Endothelial cell of umbilical vein (primary cell): Measurements from ENCODE around the gene FRMD4A. TPM values are rescaled to one million over a fixed set of nuclear protein-coding genes. Genes with fewer than 3 reads are reported as not detected.

Experiments
- BruUV-seq: library from RNA; stranded (reverse); fragments of 400-500 nt; replicated peaks from 2 replicates; lab custom pipeline; 2021; lab: Mats Ljungman, UMichigan
- CTCF ChIA-PET: fragments of 300-600, 350-600 bp; sonication (Branson Sonifier 250); formaldehyde crosslinking; loops from one replicate; lab custom pipeline; 2021; ENCODE audit warnings: antibody characterized with exemption, inconsistent platforms; lab: Charles Lee
- POLR2A ChIA-PET: fragments of 300-600, 350-600 bp; sonication (Branson Sonifier 250); formaldehyde crosslinking; loops from one replicate; lab custom pipeline; 2021; ENCODE audit warnings: antibody characterized with exemption, inconsistent platforms; lab: Charles Lee
- DNase-seq: peaks from one replicate; pipeline ENCODE4 v3.0.0-alpha.2; 2011; ENCODE audit warnings: low read depth, low spot score
- FAIRE-seq: peaks from 2 replicates; lab custom pipeline; 2011; peaks lifted over from hg19 to GRCh38; lab: Jason Lieb, UNC
- H2AFZ ChIP-seq: 2 replicates; pipeline ENCODE4 v1.6.0; 2012; ENCODE audit warnings: low read depth, low read length, control low read depth, inconsistent platforms
- H3K27ac ChIP-seq: 2 replicates; pipeline ENCODE4 v1.5.1; 2011; ENCODE audit warnings: low read depth, mild to moderate bottlenecking, control low read depth, low read length, moderate library complexity; ENCODE audit not compliant: insufficient read depth
- H3K27me3 ChIP-seq, 2 experiments: 2 replicates each; pipeline versions ENCODE4 v1.6.0 to v1.6.1; 2011; ENCODE audit warnings: low read length in 2 of 2, mixed read lengths in 1 of 2; ENCODE audit not compliant: control insufficient read depth in 2 of 2, insufficient read depth in 2 of 2
- H3K36me3 ChIP-seq, 2 experiments: 2 replicates in 1 of 2; 3 replicates in 1 of 2; pipeline ENCODE4 v1.5.1; 2011; ENCODE audit warnings: low read length in 2 of 2, mild to moderate bottlenecking in 1 of 2, moderate library complexity in 1 of 2; ENCODE audit not compliant: control insufficient read depth in 2 of 2, insufficient read depth in 2 of 2; ENCODE audit errors: extremely low read depth in 1 of 2
- H3K4me1 ChIP-seq: 3 replicates; pipeline ENCODE4 v1.5.1; 2011; ENCODE audit warnings: mild to moderate bottlenecking, low read length; ENCODE audit not compliant: control insufficient read depth, insufficient read depth; ENCODE audit errors: extremely low read depth
- H3K4me2 ChIP-seq: 2 replicates; pipeline ENCODE4 v1.6.1; 2011; ENCODE audit warnings: low read length, control low read depth, mixed read lengths; ENCODE audit not compliant: insufficient read depth
- H3K4me3 ChIP-seq, 3 experiments: fragments of 200-600 bp in 1 of 3; sonication (generic), shearing (Covaris generic) in 1 of 3; replicated peaks in 1 of 3; 2 replicates each; pipeline ENCODE4 v1.5.1; 2011 to 2016; ENCODE audit warnings: control low read depth in 3 of 3, low read length in 3 of 3, mild to moderate bottlenecking in 2 of 3, inconsistent platforms in 1 of 3, low read depth in 1 of 3, moderate library complexity in 1 of 3; ENCODE audit not compliant: insufficient read depth in 1 of 3
- H3K79me2 ChIP-seq: 2 replicates; pipeline ENCODE4 v1.6.0; 2012; ENCODE audit warnings: low read length, inconsistent platforms; ENCODE audit not compliant: control insufficient read depth, insufficient read depth
- H3K9ac ChIP-seq: replicated peaks from 2 replicates; pipeline ENCODE3; 2011; ENCODE audit warnings: low read length, control low read depth; ENCODE audit not compliant: insufficient read depth; ENCODE audit errors: extremely low read depth
- H3K9me1 ChIP-seq: replicated peaks from 3 replicates; pipeline ENCODE4 v1.6.0; 2011; ENCODE audit warnings: mild to moderate bottlenecking, low read length; ENCODE audit not compliant: control insufficient read depth, insufficient read depth; ENCODE audit errors: extremely low read depth
- H3K9me3 ChIP-seq: replicated peaks from 2 replicates; pipeline ENCODE4 v1.5.1; 2012; ENCODE audit warnings: low read length, inconsistent platforms; ENCODE audit not compliant: control insufficient read depth, insufficient read depth
- H4K20me1 ChIP-seq: replicated peaks from 2 replicates; pipeline ENCODE3; 2011; ENCODE audit warnings: mild to moderate bottlenecking, low read length; ENCODE audit not compliant: control insufficient read depth, insufficient read depth; ENCODE audit errors: extremely low read depth
- CTCF ChIP-seq, 2 donors: IDR thresholded peaks; 1 replicate in 1 of 2; 2 replicates in 1 of 2; pipeline ENCODE4 v1.5.1; 2011; ENCODE audit warnings: low read length in 2 of 2, mild to moderate bottlenecking in 2 of 2, moderate library complexity in 2 of 2, control low read depth in 1 of 2, inconsistent platforms in 1 of 2, low read depth in 1 of 2; ENCODE audit not compliant: insufficient read depth in 1 of 2; ENCODE audit errors: extremely low read depth in 1 of 2
- EZH2 ChIP-seq: IDR thresholded peaks from 2 replicates; pipeline ENCODE4 v1.6.1; 2012; ENCODE audit warnings: borderline replicate concordance, low read depth, mild to moderate bottlenecking, moderate library complexity, low read length, inconsistent platforms; ENCODE audit not compliant: severe bottlenecking
- FOS ChIP-seq: IDR thresholded peaks from 2 replicates; pipeline ENCODE4 v1.6.1; 2011; ENCODE audit warnings: mild to moderate bottlenecking, low read length, moderate library complexity, borderline replicate concordance; ENCODE audit not compliant: insufficient read depth
- GATA2 ChIP-seq: IDR thresholded peaks from 2 replicates; pipeline ENCODE4 v1.7.0; 2011; ENCODE audit warnings: low read depth, mild to moderate bottlenecking, moderate library complexity, mixed read lengths, low read length; ENCODE audit not compliant: insufficient read length, insufficient read depth
- JUN ChIP-seq: IDR thresholded peaks from 2 replicates; pipeline ENCODE4 v1.6.1; 2011; ENCODE audit warnings: borderline replicate concordance, low read depth; ENCODE audit not compliant: insufficient read length, insufficient read depth
- MAX ChIP-seq: IDR thresholded peaks from 2 replicates; pipeline ENCODE4 v1.6.1; 2011; ENCODE audit not compliant: insufficient read depth, insufficient read length
- MYC ChIP-seq: IDR thresholded peaks from one replicate; pipeline ENCODE4 v1.6.1; 2011; ENCODE audit warnings: mild to moderate bottlenecking, low read depth, low read length
- POLR2A ChIP-seq: IDR thresholded peaks from 2 replicates; pipeline ENCODE4 v1.6.1; 2012; ENCODE audit warnings: low read depth, mild to moderate bottlenecking, control low read depth, low read length
- POLR2AphosphoS5 ChIP-seq: IDR thresholded peaks from 2 replicates; pipeline ENCODE4 v1.6.1; 2012; ENCODE audit warnings: low read depth, mild to moderate bottlenecking, control low read depth, low read length, moderate library complexity; ENCODE audit not compliant: insufficient read depth
- dilution Hi-C: fragments of 300-500 bp; cut with MboI; formaldehyde crosslinking; loops from one replicate; pipeline ENCODE4 v1.15.0; 2019; ENCODE audit warnings: low sequenced_read_pairs; ENCODE audit not compliant: extremely low pct_ligation_motif_present
- intact Hi-C: fragments of 100-400 bp; cut with micrococcal nuclease; formaldehyde crosslinking; loops from one replicate; pipeline ENCODE4 v1.10.0; 2022
- polyA plus RNA-seq, 4 experiments: library from polyadenylated mRNA; depleted of rRNA in 3 of 4; stranded (reverse) in 3 of 4; unstranded in 1 of 4; fragments of >200 nt; gene quantifications; 2 replicates each; pipeline versions ENCODE4 v1.2.1 to v1.2.3, GENCODE V29; 2011 to 2012; ENCODE audit warnings: missing spikeins in 1 of 4
- total RNA-seq: library from RNA; stranded (reverse); gene quantifications from 2 replicates; pipeline ENCODE4 v1.2.3, GENCODE V29; 2021

FRMD4A gene
- total and polyA plus RNA-seq, 2 donors (not counting 3 experiments of a cell fraction or from before 2014, with no cell fraction given), result 123 to 148 TPM

- Histone ChIP-seq H3K4me3 (no peak overlapping the region), H3K79me2 (peaks cover 93% of the 10 kb centered on the region), H3K9ac (no peak overlapping the region), H3K4me2 (no peak overlapping the region), H4K20me1 (no peaks in the 10 kb centered on the region), H3K27ac (peak overlapping the region; percentile 19), H3K27me3 (no peaks in the 10 kb centered on the region), H3K9me3 (no peaks in the 10 kb centered on the region), H3K36me3 (peaks cover 2 to 3% of the 10 kb centered on the region in 2 experiments), H3K4me1 (peaks cover 49% of the 10 kb centered on the region), H3K9me1 (no peaks in the 10 kb centered on the region), H2AFZ (no peak overlapping the region)
- POLR2A ChIA-PET, result no interaction called here
- TF ChIP-seq CTCF (IDR thresholded peaks at IDR 0.05; ENCODE audit: extremely low read depth in 1 of 2, insufficient read depth in 1 of 2, low read depth in 1 of 2, low read length in 2 of 2) (no peak), POLR2A (no peak), FOS (peak; percentile 67), JUN (peak; percentile 67), MYC (no peak), GATA2 (no peak), EZH2 (no peak), POLR2AphosphoS5 (no peak), MAX (no peak)
- FAIRE-seq, result peak; percentile 96
- no TSS peak for BruUV-seq
- DNase-seq, result peak; percentile 77
- dilution Hi-C loops, result no loop called here
- intact Hi-C loops, result loop anchor here (2.0 kb wide), 2 partner anchors 15 to 67 kb away; no protein-coding TSS in a partner anchor
- CTCF ChIA-PET, result interaction anchor here (1.2 to 1.3 kb wide), 2 partner anchors 15 to 29 kb away, joined by 3 to 4 read pairs; no protein-coding TSS in a partner anchor
Measured at GRCh38 chr10:13815756-13816155, 515.0 kb downstream of the FRMD4A start.
